Activated T-helper 17 cell treated with anti-CD3 and anti-CD28 coated beads, Interleukin-2, amount 50 U/mL, for 72 hours (primary cell): ENCODE data around the gene FARP1. TPM values are rescaled to one million over a fixed set of nuclear protein-coding genes. Genes with fewer than 3 reads are reported as not detected.
"Not testable (repeated sequence)": the region's sequence is repeated elsewhere in the genome, so short reads cannot be mapped to it uniquely, and the experiment has no call there.

Experiments used
- ATAC-seq: fragments of 150-1000 bp; cut with Tn5 transposase; replicated peaks from 2 replicates; pipeline ENCODE4 v1.10.0; 2021; ENCODE audit warnings: mild to moderate bottlenecking, moderate library complexity
- H3K27ac Mint-ChIP-seq: one replicate; pipeline ENCODE4 v1.8.0; 2022; ENCODE audit warnings: mixed read lengths
- H3K27me3 Mint-ChIP-seq: one replicate; pipeline ENCODE4 v1.8.0; 2022; ENCODE audit warnings: mixed read lengths
- H3K36me3 Mint-ChIP-seq: one replicate; pipeline ENCODE4 v1.8.0; 2022; ENCODE audit warnings: low read depth, mild to moderate bottlenecking, mixed read lengths
- H3K4me1 Mint-ChIP-seq: one replicate; pipeline ENCODE4 v1.8.0; 2022; ENCODE audit warnings: mixed read lengths
- H3K4me3 Mint-ChIP-seq: one replicate; pipeline ENCODE4 v1.8.0; 2022; ENCODE audit warnings: mild to moderate bottlenecking, mixed read lengths
- H3K9me3 Mint-ChIP-seq: one replicate; pipeline ENCODE4 v1.8.0; 2022; ENCODE audit warnings: mixed read lengths
- total RNA-seq, 2 donors: library from RNA; stranded (reverse); gene quantifications; one replicate each; pipeline ENCODE4 v1.2.3, GENCODE V29; 2022

The FARP1 gene
- total RNA-seq, 2 donors from 2014 or later, result 1.1 to 1.7 TPM

DNA sequence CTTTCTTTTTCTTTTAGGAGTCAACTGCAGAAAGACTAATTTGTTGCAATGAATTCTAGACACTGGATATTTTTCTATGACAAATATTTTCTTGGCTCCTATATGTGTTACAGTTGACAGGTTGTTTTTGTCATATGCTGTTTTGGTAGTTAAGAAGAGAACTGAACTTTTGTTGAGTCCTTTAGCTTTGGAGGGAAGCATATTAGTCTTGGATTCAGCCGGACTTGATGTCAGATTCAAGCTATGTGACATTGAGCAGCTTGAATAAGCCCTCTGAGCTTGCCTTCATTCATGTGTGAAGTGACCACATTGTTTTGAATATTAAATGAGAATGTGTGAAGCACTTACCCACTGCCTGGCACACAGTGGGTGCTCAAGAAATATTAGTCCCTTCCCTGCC, 216.0 kb downstream of the FARP1 start:
- H3K9me3 Mint-ChIP-seq, result no peaks in the 10 kb centered on the region
- no peaks in the 10 kb centered on the region for H3K36me3 Mint-ChIP-seq
- H3K4me1 Mint-ChIP-seq, result no peaks in the 10 kb centered on the region
- no peak for ATAC-seq
- H3K4me3 Mint-ChIP-seq, result no peak overlapping the region
- H3K27me3 Mint-ChIP-seq, result peaks cover 14% of the 10 kb centered on the region
- no peak overlapping the region for H3K27ac Mint-ChIP-seq

DNA sequence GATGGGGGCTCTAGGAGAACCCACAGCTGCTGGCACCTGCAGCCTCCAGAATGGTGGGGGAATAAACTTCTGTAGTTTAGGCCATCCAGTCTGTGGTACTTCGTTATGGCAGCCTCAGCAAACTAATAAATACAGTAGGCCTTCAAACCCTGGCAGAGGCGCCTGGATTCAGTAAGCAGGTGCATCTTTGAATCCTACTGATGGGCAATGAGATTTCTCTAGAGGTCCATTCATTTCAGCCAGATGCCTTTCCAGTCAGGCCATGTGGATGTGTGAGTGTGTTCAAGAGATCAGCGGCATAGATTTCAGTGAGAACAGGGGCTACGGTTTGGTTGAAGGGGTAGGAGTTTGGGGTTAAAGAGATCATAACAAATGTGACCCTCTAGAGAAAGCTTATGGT, 217.7 kb downstream of the FARP1 start:
- no peaks in the 10 kb centered on the region for H3K4me1 Mint-ChIP-seq
- ATAC-seq, result no peak

GRCh38 chr13:98363326-98363725, 220.4 kb downstream of the FARP1 start:
- ATAC-seq, result no peak
- Mint-ChIP-seq H3K4me1 (no peaks in the 10 kb centered on the region), H3K36me3 (no peaks in the 10 kb centered on the region), H3K27ac (no peak overlapping the region), H3K27me3 (peaks cover 23% of the 10 kb centered on the region), H3K4me3 (no peak overlapping the region), H3K9me3 (no peaks in the 10 kb centered on the region)

More for the DNA sequence above, 217.7 kb downstream of the FARP1 start:
- Mint-ChIP-seq H3K27ac (no peak overlapping the region), H3K4me3 (no peak overlapping the region), H3K9me3 (no peaks in the 10 kb centered on the region), H3K36me3 (no peaks in the 10 kb centered on the region), H3K27me3 (peaks cover 18% of the 10 kb centered on the region)

GRCh38 chr13:98364179-98364578, 221.3 kb downstream of the FARP1 start:
- no peak for ATAC-seq
- Mint-ChIP-seq H3K36me3 (no peaks in the 10 kb centered on the region), H3K9me3 (no peaks in the 10 kb centered on the region), H3K27ac (no peak overlapping the region), H3K27me3 (peaks cover 23% of the 10 kb centered on the region), H3K4me1 (no peaks in the 10 kb centered on the region), H3K4me3 (no peak overlapping the region)

DNA sequence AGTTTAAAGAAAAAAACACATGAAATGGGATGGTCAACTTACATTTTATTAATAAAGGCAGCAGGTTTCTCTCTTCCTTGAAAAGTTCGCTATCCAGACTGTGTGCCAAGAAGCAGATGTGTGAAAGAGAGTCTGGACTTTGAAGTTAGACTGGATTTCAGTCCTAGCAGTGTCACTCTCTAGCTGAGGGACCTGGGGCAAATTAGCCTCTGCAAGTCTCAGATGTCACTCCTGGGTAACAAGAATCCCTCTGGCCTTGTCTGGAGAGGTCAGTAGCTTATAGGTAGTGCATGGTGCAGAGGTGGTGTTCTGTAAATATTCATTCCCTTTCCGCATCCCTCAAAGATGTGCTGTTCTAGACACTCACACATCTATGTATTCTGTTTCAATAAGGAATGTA, 221.8 kb downstream of the FARP1 start:
- peaks cover under 1% of the 10 kb centered on the region for H3K9me3 Mint-ChIP-seq
- no peaks in the 10 kb centered on the region for H3K36me3 Mint-ChIP-seq
- peaks cover 23% of the 10 kb centered on the region for H3K27me3 Mint-ChIP-seq
- H3K4me3 Mint-ChIP-seq, result no peak overlapping the region
- H3K4me1 Mint-ChIP-seq, result no peaks in the 10 kb centered on the region
- no peak for ATAC-seq
- no peak overlapping the region for H3K27ac Mint-ChIP-seq

- Mint-ChIP-seq H3K36me3 (no peaks in the 10 kb centered on the region), H3K9me3 (peaks cover 3% of the 10 kb centered on the region), H3K27me3 (peaks cover 30% of the 10 kb centered on the region), H3K27ac (no peak overlapping the region), H3K4me3 (no peak overlapping the region), H3K4me1 (no peaks in the 10 kb centered on the region)
- no peak for ATAC-seq
Observed at GRCh38 chr13:98365302-98365701, 222.4 kb downstream of the FARP1 start.

DNA sequence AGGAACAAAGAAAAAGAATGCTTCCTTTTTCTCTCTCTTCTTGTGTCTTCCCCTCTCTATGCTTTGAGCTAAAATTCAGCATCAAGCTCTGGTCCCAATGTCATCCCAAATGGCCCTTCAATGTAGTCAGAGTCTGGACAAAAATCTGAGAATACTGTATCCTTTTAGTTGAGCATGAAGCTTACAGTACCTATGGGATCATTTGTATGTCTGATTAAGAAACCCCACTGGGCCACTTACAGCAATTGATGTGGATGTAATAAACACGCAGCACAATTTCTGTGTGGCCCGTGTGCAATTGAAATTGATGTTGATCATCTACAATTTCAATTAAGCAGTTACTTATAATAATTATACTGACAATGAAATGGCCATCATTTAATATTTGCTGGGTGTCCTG, 223.1 kb downstream of the FARP1 start:
- Mint-ChIP-seq H3K9me3 (peaks cover 3% of the 10 kb centered on the region), H3K27ac (no peak overlapping the region), H3K4me1 (no peaks in the 10 kb centered on the region), H3K27me3 (peaks cover 28% of the 10 kb centered on the region), H3K36me3 (no peaks in the 10 kb centered on the region), H3K4me3 (no peak overlapping the region)
- ATAC-seq, result no peak

GRCh38 chr13:98366443-98366842, 223.5 kb downstream of the FARP1 start:
- no peak overlapping the region for H3K4me3 Mint-ChIP-seq
- H3K27me3 Mint-ChIP-seq, result peaks cover 31% of the 10 kb centered on the region
- no peak overlapping the region for H3K27ac Mint-ChIP-seq
- no peaks in the 10 kb centered on the region for H3K4me1 Mint-ChIP-seq
- no peaks in the 10 kb centered on the region for H3K36me3 Mint-ChIP-seq
- H3K9me3 Mint-ChIP-seq, result peaks cover 3% of the 10 kb centered on the region
- ATAC-seq, result no peak

- Mint-ChIP-seq H3K36me3 (no peaks in the 10 kb centered on the region), H3K27ac (no peak overlapping the region), H3K9me3 (peaks cover 3% of the 10 kb centered on the region), H3K4me3 (no peak overlapping the region), H3K4me1 (no peaks in the 10 kb centered on the region), H3K27me3 (peaks cover 34% of the 10 kb centered on the region)
- no peak for ATAC-seq
Observed at GRCh38 chr13:98366959-98367358, 224.1 kb downstream of the FARP1 start.

DNA sequence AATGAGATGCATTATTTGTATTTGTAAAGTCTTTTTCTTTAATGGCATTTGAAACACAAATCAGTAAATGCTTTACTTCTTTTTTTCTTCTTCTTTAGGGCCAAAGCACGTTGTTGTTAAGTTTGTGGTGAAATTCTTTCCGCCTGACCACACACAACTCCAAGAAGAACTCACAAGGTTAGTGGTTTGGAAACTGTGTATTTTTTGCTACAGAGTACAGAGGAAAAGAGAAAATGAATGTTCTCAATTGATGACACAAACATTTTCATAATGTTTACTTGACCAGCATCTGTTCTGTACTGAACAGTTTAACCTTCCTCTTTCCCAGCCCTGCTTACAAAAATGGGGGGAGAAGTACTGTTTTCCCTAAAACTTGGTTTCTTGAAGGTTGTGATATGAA, 225.1 kb downstream of the FARP1 start:
- peaks cover 27% of the 10 kb centered on the region for H3K27me3 Mint-ChIP-seq
- ATAC-seq, result no peak
- no peaks in the 10 kb centered on the region for H3K4me1 Mint-ChIP-seq
- no peak overlapping the region for H3K27ac Mint-ChIP-seq
- H3K36me3 Mint-ChIP-seq, result no peaks in the 10 kb centered on the region
- peaks cover 3% of the 10 kb centered on the region for H3K9me3 Mint-ChIP-seq
- H3K4me3 Mint-ChIP-seq, result no peak overlapping the region

DNA sequence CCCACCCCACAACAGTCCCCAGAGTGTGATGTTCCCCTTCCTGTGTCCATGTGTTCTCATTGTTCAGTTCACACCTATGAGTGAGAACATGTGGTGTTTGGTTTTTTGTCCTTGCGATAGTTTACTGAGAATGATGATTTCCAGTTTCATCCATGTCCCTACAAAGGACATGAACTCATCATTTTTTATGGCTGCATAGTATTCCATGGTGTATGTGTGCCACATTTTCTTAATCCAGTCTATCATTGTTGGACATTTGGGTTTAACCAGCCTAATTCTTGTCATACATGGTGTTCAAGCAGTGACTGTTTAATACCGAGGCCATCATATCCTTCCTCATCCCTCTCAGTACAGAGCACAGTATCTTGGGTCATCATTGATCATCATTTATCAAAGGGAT, 226.6 kb downstream of the FARP1 start:
- not testable (repeated sequence) for H3K4me1 Mint-ChIP-seq, ATAC-seq, H3K36me3 Mint-ChIP-seq, H3K9me3 Mint-ChIP-seq, H3K27ac Mint-ChIP-seq, H3K4me3 Mint-ChIP-seq
- peaks cover 24% of the 10 kb centered on the region for H3K27me3 Mint-ChIP-seq

- no peaks in the 10 kb centered on the region for H3K4me1 Mint-ChIP-seq
- no peak overlapping the region for H3K27ac Mint-ChIP-seq
- H3K36me3 Mint-ChIP-seq, result no peaks in the 10 kb centered on the region
- H3K27me3 Mint-ChIP-seq, result peaks cover 24% of the 10 kb centered on the region
- no peak overlapping the region for H3K4me3 Mint-ChIP-seq
- ATAC-seq, result no peak
- H3K9me3 Mint-ChIP-seq, result peaks cover 7% of the 10 kb centered on the region
Observed at GRCh38 chr13:98370261-98370660, 227.4 kb downstream of the FARP1 start.

DNA sequence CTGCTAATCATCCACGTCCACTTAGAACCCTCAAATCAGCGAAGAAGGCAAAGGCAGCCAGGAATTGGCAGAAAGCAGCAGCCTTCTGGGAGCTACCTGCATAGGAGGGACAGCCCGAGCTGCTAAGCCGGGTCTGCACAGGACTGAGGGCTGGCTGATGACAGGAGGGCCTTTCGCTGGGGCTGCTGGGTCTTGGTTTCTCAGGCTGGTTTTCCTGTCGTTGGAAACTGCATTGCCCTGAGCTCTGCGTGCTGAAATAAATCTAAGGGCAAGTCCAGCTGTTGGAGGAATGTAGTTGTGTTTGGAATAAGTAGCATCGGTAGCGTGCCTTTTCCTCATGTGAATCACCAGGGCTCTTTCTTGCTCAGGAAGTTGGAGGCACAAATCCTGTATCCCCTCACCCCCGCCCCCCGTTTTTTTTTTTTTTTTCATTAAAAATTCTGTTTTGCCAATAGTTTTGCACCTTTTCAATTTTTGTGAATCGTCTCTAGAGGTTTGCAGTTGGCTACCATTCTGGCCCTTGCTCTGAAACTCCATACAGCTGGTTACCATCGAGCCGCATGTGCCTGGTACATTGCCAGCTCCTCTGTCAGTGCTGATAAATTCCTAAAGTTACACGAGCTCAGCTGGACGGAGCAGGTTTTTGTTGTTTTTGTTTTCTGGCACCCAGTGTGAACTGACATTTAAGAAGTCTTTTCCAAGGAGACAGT, 228.1 kb downstream of the FARP1 start:
- Mint-ChIP-seq H3K27me3 (peaks cover 18% of the 10 kb centered on the region), H3K27ac (no peak overlapping the region), H3K9me3 (peaks cover 7% of the 10 kb centered on the region), H3K4me3 (no peak overlapping the region), H3K4me1 (no peaks in the 10 kb centered on the region), H3K36me3 (no peaks in the 10 kb centered on the region)
- ATAC-seq, result no peak

GRCh38 chr13:98371516-98372023, 228.7 kb downstream of the FARP1 start:
- H3K27me3 Mint-ChIP-seq, result peaks cover 17% of the 10 kb centered on the region
- no peaks in the 10 kb centered on the region for H3K4me1 Mint-ChIP-seq
- no peaks in the 10 kb centered on the region for H3K36me3 Mint-ChIP-seq
- peaks cover 7% of the 10 kb centered on the region for H3K9me3 Mint-ChIP-seq
- no peak overlapping the region for H3K4me3 Mint-ChIP-seq
- no peak for ATAC-seq
- no peak overlapping the region for H3K27ac Mint-ChIP-seq

GRCh38 chr13:98372876-98373275, 230.0 kb downstream of the FARP1 start:
- Mint-ChIP-seq H3K27me3 (peaks cover 14% of the 10 kb centered on the region), H3K4me1 (no peaks in the 10 kb centered on the region), H3K9me3 (peaks cover 7% of the 10 kb centered on the region), H3K36me3 (no peaks in the 10 kb centered on the region), H3K4me3 (no peak overlapping the region), H3K27ac (no peak overlapping the region)
- ATAC-seq, result no peak
